Testis (tissue), 3 donors: ENCODE measurements around the gene ME1. TPM values are rescaled to one million over a fixed set of nuclear protein-coding genes. Genes with fewer than 3 reads are reported as not detected.
A peak's percentile ranks its signal among the peaks of the same experiment; 100 is the strongest.

Experiments
- DNase-seq: peaks from one replicate; pipeline ENCODE4 v3.0.0-alpha.2; 2019
- H3K27ac ChIP-seq, 2 donors: fragments of 200-600 bp; sonication (generic); one replicate each; pipeline ENCODE4 v1.5.1; 2019
- H3K27me3 ChIP-seq: fragments of 200-600 bp; sonication (generic); one replicate; pipeline ENCODE4 v1.5.1; 2019
- H3K36me3 ChIP-seq: fragments of 200-600 bp; sonication (generic); one replicate; pipeline ENCODE4 v1.5.1; 2017; ENCODE audit warnings: low read depth; ENCODE audit errors: missing control alignments
- H3K4me1 ChIP-seq: fragments of 200-600 bp; sonication (generic); one replicate; pipeline ENCODE4 v1.5.1; 2019
- H3K4me3 ChIP-seq, 2 donors: fragments of 200-600 bp; sonication (generic); one replicate each; pipeline ENCODE4 v1.5.1; 2017 to 2019
- H3K9me3 ChIP-seq: fragments of 200-600 bp; sonication (generic); one replicate; pipeline ENCODE4 v1.5.1; 2017
- CTCF ChIP-seq, 3 experiments: fragments of 450-650 bp in 2 of 3; fragments of 200-600 bp in 1 of 3; sonication (generic) in 1 of 3; IDR thresholded peaks; one replicate each; pipeline ENCODE4 v1.5.1; 2016 to 2019; ENCODE audit warnings: antibody characterized with exemption in 3 of 3, mild to moderate bottlenecking in 2 of 3, moderate library complexity in 1 of 3
- POLR2A ChIP-seq: fragments of 450-650 bp; IDR thresholded peaks from one replicate; pipeline ENCODE4 v1.6.1; 2017; ENCODE audit warnings: antibody characterized with exemption, mild to moderate bottlenecking, moderate library complexity
- WGBS, 2 donors: methylation state at CpG; one replicate each; pipeline ENCODE4 v1.1.5; 2018; 5-methylcytosine and 5-hydroxymethylcytosine counted together
- intact Hi-C: fragments of 100-400 bp; cut with DNase I; formaldehyde crosslinking; loops from one replicate; pipeline ENCODE4 v1.15.1; 2023; ENCODE audit warnings: low total_unique reads
- polyA plus RNA-seq: library from polyadenylated mRNA; stranded (reverse); fragments of 350-450 nt; fragmentation: Illumina TruSeq; extraction: RNeasy Lipid Tissue Mini Kit (QIAGEN cat#74804); gene quantifications from one replicate; pipeline ENCODE4 v1.2.3, GENCODE V29; 2014; ENCODE audit warnings: low read depth, low replicate concordance; ENCODE audit not compliant: insufficient read depth
- total RNA-seq, 2 donors: library from RNA; depleted of rRNA; stranded (reverse); fragments of >200 nt; gene quantifications; one replicate each; pipeline ENCODE4 v1.2.3, GENCODE V29; 2016

ME1 gene
- total and polyA plus RNA-seq, 3 donors from 2014 or later: 28.0 to 37.2 (median 32.9) TPM

DNA sequence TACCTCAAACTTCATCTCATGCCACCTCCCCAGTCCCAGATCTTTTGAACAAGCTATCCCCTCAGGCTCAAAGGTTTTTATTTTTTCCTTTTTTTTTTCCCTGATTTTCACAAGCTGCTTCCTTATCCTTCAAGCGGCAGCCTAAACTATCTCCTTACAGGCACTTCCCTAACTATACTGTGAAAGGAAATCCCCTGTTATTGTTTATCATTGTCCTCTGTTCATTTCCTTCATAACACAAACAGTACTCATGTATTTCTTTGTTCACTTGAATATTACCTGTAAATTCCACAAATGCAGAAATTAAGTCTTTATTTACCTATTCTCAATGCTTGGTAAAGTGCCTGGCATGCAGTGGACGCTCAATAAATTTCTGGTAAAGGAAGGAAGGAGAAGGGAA is 48.9 kb downstream of the ME1 start:
- H3K4me1 ChIP-seq: peaks cover 28% of the 10 kb centered on the region
- no peaks in the 10 kb centered on the region for H3K9me3 ChIP-seq
- no peaks in the 10 kb centered on the region for H3K27me3 ChIP-seq
- no peak for DNase-seq
- no peaks in the 10 kb centered on the region for H3K36me3 ChIP-seq
- intact Hi-C loops: no loop called here
- TF ChIP-seq POLR2A (no peak), CTCF (IDR thresholded peaks at IDR 0.05) (no peak)
- 50 to 71% methylated on average over 2 of the region's 2 CpGs for WGBS, 2 donors
- H3K27ac ChIP-seq: peak overlapping the region; percentile 51 to 55
- no peak overlapping the region for H3K4me3 ChIP-seq

DNA sequence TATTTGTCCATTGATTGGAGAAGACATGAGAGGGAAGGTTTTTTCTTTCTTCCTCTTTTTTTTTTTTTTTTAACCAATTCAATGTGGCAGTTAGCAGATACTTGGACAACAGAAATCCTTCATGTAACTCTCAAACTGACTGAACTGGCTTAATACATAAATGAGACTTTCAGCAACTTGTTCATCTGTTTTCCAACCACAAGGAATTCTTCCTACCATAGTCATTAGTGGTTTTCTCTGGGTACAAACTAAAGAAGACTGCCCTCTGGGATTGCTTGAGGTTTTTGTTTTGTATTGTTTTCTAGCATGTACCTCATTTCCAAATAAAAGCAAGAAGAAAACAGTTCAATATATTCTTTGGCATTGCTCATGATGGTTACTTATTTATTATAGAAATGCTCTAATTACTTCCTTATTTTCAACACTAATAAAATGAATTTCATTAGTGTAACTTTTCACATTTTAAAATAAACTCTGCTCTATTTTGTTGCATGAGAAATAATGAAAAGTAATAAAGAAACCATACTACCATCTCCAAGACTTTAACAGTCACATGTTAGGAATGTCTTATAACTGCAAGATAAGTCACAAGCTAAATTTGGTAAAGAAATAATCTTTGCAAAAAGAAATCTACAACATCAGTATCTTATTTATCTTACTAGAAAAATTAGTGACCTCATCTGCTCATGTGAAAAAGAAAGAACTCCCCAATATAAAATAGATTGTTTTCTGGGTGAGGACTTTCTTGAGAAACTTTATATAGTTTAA is 52.0 kb downstream of the ME1 start:
- DNase-seq: no peak
- H3K27ac ChIP-seq: peak overlapping the region; percentile 14 to 20
- no peaks in the 10 kb centered on the region for H3K27me3 ChIP-seq
- H3K4me1 ChIP-seq: peaks cover 28% of the 10 kb centered on the region
- no peaks in the 10 kb centered on the region for H3K9me3 ChIP-seq
- H3K36me3 ChIP-seq: no peaks in the 10 kb centered on the region
- intact Hi-C loops: no loop called here
- no peak overlapping the region for H3K4me3 ChIP-seq
- no peak for TF ChIP-seq CTCF (IDR thresholded peaks at IDR 0.05)

GRCh38 chr6:83371423-83371822 is 59.4 kb downstream of the ME1 start:
- Histone ChIP-seq H3K36me3 (no peaks in the 10 kb centered on the region), H3K27me3 (no peaks in the 10 kb centered on the region), H3K4me3 (no peak overlapping the region), H3K4me1 (peaks cover 9% of the 10 kb centered on the region), H3K27ac (peak overlapping the region in 1 of 2 donors; percentile 34), H3K9me3 (no peaks in the 10 kb centered on the region)
- intact Hi-C loops: no loop called here
- no peak for DNase-seq
- TF ChIP-seq CTCF (IDR thresholded peaks at IDR 0.05): no peak
- TF ChIP-seq POLR2A: no peak
- 34 to 42% methylated on average over 3 of the region's 3 CpGs for WGBS, 2 donors

GRCh38 chr6:83370567-83370966 is 60.3 kb downstream of the ME1 start:
- WGBS, 2 donors: 91 to 93% methylated on average over 3 of the region's 3 CpGs
- peak overlapping the region in 1 of 2 donors; percentile 34 for H3K27ac ChIP-seq
- H3K4me1 ChIP-seq: peaks cover 17% of the 10 kb centered on the region
- no peaks in the 10 kb centered on the region for H3K27me3 ChIP-seq
- no peak for DNase-seq
- intact Hi-C loops: no loop called here
- H3K9me3 ChIP-seq: no peaks in the 10 kb centered on the region
- H3K4me3 ChIP-seq: no peak overlapping the region
- TF ChIP-seq CTCF (IDR thresholded peaks at IDR 0.05) (no peak), POLR2A (no peak)
- H3K36me3 ChIP-seq: no peaks in the 10 kb centered on the region

- no peak for TF ChIP-seq POLR2A
- no peak for TF ChIP-seq CTCF (IDR thresholded peaks at IDR 0.05)
- no peaks in the 10 kb centered on the region for H3K27me3 ChIP-seq
- no peaks in the 10 kb centered on the region for H3K9me3 ChIP-seq
- WGBS, 2 donors: 90 to 92% methylated on average over 3 of the region's 3 CpGs
- H3K36me3 ChIP-seq: no peaks in the 10 kb centered on the region
- no peak overlapping the region for H3K4me3 ChIP-seq
- intact Hi-C loops: no loop called here
- no peak for DNase-seq
- H3K4me1 ChIP-seq: peaks cover 21% of the 10 kb centered on the region
- no peak overlapping the region for H3K27ac ChIP-seq
Observed at GRCh38 chr6:83369692-83370091, 61.2 kb downstream of the ME1 start.
